GM21390 (cell line): Measurements from ENCODE around the gene OR10A2.
"Not testable (repeated sequence)": the region's sequence is repeated elsewhere in the genome, so short reads cannot be mapped to it uniquely, and the experiment has no call there.

Source experiments
- ATAC-seq: cut with Tn5 transposase; IDR thresholded peaks from one replicate; pipeline ENCODE4 v1.9.1; 2021; ENCODE audit not compliant: unreplicated experiment

The OR10A2 gene, protein sequence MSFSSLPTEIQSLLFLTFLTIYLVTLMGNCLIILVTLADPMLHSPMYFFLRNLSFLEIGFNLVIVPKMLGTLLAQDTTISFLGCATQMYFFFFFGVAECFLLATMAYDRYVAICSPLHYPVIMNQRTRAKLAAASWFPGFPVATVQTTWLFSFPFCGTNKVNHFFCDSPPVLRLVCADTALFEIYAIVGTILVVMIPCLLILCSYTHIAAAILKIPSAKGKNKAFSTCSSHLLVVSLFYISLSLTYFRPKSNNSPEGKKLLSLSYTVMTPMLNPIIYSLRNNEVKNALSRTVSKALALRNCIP

DNA sequence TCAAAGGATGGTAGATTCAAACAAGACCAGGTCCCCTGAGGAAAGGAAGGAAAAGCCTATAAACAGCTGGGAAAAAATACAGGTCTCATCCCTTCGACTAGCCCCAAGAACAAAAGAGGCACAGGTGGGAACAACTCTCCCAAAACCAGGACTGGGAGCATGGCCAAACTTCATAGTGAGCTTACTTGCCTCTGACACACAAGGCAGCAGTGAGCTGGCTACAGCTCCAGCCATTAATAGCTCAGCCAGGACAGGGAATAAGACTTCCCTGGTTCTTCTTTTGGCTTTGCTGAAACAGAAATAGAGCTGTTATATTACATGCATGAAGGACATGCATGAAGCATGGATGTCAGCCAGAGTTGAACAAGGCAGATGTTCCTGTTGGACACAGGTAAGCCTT, at the start of gene OR10A2:
Gene OR10A2 (plus strand): TSS at position 97 of the 400 bp plus-strand sequence. CDS start 6,698 bp downstream, outside the sequence.
- no peak for ATAC-seq

- ATAC-seq, result no peak
Measured at GRCh38 chr11:6813656-6814055, 49.2 kb upstream of the OR10A2 start.

- ATAC-seq, result no peak
Measured at GRCh38 chr11:6817694-6818093, 45.2 kb upstream of the OR10A2 start.

- ATAC-seq, result no peak
Measured at GRCh38 chr11:6818967-6819366, 43.9 kb upstream of the OR10A2 start.

DNA sequence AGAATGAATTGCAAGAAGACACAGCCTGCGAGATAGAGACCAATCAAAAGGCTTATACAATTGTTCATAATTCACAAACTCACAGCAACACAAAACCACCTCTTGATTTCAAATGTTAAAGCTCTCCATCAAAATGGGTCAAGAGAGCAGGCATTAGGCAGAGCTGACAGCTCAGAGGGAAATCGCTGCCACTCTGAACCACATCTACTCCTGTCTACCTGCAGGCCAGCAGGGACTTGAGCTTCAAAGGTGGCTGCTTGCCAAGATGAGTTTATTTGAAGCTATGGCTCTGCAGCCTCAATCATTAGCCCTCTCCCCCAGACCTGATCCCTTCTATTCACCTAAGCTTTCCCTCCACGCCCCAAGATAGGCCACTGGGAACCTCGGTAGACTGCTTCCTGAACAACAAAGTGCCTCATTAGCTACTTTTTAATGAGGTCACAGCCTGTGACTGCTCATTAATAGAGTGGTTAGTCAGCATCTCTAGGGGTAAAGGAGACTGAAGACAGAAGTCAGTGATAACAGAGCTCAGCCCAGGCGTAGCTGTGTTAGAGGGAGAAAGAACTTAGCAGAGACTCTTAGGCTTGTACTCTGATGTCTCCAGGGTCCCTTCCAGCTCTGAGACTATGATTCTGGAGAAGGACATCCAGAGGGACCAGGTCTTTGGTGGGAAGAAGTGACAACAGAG, 38.6 kb upstream of the OR10A2 start:
- no peak for ATAC-seq

GRCh38 chr11:6825231-6825744, 37.6 kb upstream of the OR10A2 start:
- ATAC-seq, result no peak

DNA sequence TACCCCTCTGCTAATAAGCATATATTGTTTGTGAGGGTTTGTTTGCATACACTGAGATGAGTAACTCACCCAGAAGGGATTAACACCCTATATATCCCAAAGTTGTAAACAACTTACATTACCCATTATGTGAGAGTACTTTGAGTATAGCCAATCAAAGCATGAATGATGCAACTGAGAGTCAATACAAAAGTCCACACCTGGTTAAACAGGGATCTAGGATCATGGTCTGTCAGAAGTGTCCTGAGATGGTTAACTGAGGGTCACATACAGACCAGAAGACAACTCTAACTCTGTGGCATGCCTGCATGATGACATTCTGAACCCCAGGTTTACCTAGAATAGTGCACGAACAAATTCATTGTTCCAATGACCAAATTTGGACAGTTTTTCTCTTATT, 34.8 kb upstream of the OR10A2 start:
- ATAC-seq, result no peak

GRCh38 chr11:6833356-6833755, 29.5 kb upstream of the OR10A2 start:
- ATAC-seq, result no peak

- no peak for ATAC-seq
Measured at GRCh38 chr11:6834021-6834420, 28.8 kb upstream of the OR10A2 start.

DNA sequence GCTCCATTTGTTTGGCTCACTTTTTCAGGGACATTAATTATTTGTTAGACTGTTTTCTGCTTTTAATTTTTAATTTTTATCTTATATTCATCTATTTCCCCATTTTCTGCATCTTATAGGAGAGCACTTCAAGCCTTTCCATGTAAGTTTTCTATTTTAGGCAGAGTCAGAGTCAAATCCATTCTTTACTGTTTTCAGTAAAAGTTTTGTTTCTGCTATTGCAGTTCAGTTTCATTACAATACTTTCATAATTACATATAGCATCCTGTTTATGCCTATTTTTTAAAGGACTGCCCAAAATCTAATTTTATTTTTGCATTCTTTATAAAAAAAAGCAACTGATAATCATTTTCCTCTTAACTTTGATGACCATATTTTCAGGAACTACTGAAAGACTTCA, 21.2 kb upstream of the OR10A2 start:
- no peak for ATAC-seq

DNA sequence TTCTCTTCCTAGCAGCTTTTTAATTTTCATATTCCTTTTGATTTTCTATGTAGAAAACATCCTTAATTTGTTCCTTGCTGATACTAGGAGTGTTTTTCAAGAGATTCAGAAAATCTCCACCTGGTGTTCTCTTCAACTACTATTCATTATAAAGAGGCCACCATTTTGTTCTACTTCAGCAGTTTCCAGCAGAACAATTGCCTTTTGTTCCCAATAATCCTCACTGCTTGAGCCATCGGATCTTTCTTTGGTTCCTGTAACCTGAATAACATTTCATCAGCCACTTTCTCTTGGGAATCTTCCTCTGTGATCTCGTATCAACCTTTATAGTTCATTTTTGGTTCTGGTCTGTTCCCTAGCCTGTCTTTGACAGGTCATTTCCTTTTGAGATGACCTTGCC, 19.2 kb upstream of the OR10A2 start:
- no peak for ATAC-seq

GRCh38 chr11:6844356-6844755, 18.5 kb upstream of the OR10A2 start:
- no peak for ATAC-seq

- ATAC-seq, result no peak
Measured at GRCh38 chr11:6845383-6845782, 17.5 kb upstream of the OR10A2 start, which contains the start of gene OR10A5. Gene OR10A5, plus strand, starts transcription at chr11:6845683. Its CDS starts 0 bp downstream, at chr11:6845683.

- no peak for ATAC-seq
Measured at GRCh38 chr11:6850526-6850925, 12.3 kb upstream of the OR10A2 start.

DNA sequence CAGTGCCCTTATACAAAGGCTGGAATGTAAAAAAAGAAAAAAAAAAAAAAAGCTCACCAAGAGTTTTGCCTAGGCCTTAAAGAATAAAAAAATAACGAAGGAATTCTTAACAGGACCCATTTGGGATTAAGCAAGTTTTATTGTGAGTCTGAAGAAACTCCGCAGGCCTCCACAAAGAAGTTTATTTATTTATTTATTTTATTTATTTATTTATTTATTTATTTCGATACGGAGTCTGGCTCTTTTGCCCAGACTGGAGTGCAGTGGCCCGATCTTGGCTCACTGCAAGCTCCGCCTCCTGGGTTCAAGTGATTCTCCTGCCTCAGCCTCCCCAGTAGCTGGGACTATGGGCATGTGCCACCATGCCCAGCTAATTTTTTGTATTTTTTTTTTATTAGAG, 8.1 kb upstream of the OR10A2 start:
- not testable (repeated sequence) for ATAC-seq

- no peak for ATAC-seq
Measured at GRCh38 chr11:6855971-6856541, 6.8 kb upstream of the OR10A2 start.

DNA sequence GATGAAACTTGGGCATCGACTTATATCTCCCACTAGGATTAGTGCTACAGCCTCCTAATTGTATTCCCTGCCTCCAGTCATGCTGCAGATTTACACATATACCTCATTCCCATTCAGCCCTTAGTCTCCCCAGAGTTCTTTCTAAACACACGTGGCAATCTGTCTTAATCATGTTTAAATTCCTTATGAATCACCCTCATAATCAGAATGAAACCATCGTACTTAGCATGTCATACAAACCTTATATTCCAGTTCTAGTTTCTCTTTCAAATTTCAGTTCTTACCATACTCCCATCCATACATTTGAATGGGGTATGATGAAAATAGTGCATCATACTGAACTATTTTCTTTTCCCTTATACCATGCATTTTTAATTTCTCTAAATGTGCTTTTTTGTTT, 6.0 kb upstream of the OR10A2 start:
- peak; percentile 93 for ATAC-seq

DNA sequence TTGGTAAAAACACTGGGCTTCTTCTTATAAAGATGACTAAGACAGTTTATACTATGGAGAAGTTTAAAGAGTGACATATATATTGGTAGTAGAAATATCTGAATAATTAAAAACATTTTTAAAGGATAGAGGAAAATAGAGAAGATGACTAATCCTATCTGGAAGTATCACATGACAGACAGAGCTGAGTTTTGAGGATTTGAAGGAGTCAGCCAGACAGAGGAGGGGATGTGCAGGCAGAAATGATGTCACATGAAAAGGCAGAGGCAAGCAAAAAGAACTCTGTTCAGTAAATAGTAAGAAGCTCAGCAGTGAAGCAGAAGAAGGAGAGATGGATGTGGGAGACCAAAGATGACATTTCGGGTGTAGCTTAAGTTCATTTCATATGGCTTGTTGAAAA, 1.6 kb downstream of the OR10A2 start:
- no peak for ATAC-seq

DNA sequence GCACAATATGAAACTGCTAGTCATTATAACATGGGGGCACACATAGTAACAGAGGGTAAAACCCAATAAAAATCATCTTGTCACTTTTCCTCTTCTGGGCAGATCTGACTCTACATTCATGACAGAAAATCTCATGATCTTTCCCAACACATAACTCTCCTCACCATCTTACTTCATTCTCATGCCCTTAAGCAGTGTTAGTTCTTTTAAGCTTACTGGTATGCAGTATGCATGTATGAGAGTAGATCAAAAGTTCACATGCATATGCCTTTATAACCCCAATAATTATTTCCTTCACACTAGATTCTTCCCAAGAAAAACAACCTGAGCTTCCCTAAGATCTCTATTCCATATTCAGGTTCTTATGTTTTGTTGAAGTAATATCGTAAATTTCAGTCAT, 8.4 kb downstream of the OR10A2 start:
- no peak for ATAC-seq

GRCh38 chr11:6875761-6876160, 12.9 kb downstream of the OR10A2 start:
- ATAC-seq, result no peak

- no peak for ATAC-seq
Measured at GRCh38 chr11:6876325-6876724, 13.5 kb downstream of the OR10A2 start, which contains the start of gene OR10A4. Gene OR10A4, plus strand, starts transcription at chr11:6876625. Its CDS starts 23 bp downstream, at chr11:6876648.

- no peak for ATAC-seq
Measured at GRCh38 chr11:6876914-6877313, 14.1 kb downstream of the OR10A2 start.
